ENCODE results near the gene PC. TPM values are rescaled to one million over a fixed set of nuclear protein-coding genes. Genes with fewer than 3 reads are reported as not detected.
A peak's percentile ranks its signal among the peaks of the same experiment; 100 is the strongest.

The PC gene, protein sequence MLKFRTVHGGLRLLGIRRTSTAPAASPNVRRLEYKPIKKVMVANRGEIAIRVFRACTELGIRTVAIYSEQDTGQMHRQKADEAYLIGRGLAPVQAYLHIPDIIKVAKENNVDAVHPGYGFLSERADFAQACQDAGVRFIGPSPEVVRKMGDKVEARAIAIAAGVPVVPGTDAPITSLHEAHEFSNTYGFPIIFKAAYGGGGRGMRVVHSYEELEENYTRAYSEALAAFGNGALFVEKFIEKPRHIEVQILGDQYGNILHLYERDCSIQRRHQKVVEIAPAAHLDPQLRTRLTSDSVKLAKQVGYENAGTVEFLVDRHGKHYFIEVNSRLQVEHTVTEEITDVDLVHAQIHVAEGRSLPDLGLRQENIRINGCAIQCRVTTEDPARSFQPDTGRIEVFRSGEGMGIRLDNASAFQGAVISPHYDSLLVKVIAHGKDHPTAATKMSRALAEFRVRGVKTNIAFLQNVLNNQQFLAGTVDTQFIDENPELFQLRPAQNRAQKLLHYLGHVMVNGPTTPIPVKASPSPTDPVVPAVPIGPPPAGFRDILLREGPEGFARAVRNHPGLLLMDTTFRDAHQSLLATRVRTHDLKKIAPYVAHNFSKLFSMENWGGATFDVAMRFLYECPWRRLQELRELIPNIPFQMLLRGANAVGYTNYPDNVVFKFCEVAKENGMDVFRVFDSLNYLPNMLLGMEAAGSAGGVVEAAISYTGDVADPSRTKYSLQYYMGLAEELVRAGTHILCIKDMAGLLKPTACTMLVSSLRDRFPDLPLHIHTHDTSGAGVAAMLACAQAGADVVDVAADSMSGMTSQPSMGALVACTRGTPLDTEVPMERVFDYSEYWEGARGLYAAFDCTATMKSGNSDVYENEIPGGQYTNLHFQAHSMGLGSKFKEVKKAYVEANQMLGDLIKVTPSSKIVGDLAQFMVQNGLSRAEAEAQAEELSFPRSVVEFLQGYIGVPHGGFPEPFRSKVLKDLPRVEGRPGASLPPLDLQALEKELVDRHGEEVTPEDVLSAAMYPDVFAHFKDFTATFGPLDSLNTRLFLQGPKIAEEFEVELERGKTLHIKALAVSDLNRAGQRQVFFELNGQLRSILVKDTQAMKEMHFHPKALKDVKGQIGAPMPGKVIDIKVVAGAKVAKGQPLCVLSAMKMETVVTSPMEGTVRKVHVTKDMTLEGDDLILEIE
- total RNA-seq (2021) (39.1 and 44.5 TPM in 2 replicates), Bru-seq, nascent RNA (percentile 52 among the genes with signal in this experiment), BruChase-seq, experiment 1, labeled RNA remaining after a 2-hour chase (percentile 49 among the genes with signal in this experiment), BruChase-seq, experiment 2, labeled RNA remaining after a 6-hour chase (percentile 65 among the genes with signal in this experiment)
- long read RNA-seq, full-length matches to known transcripts, result 54 of 71 reads
- long read RNA-seq, partial matches to known transcripts, result 9 of 71 reads
- long read RNA-seq, other reads (novel, unspliced or antisense), result 8 of 71 reads

GRCh38 chr11:66958232-66958955 is at the start of gene PC:
PC (minus strand) TSS chr11:66958383; CDS start chr11:66872159, 86,224 bp downstream.
- H3K36me3 ChIP-seq (ENCODE audit: insufficient read depth, low read length, poor library complexity, severe bottlenecking), result no peaks in the 10 kb centered on the region
- peak within 1 kb of the TSS; percentile 69 for H3K4me3 ChIP-seq (ENCODE audit: low read depth, low read length, poor library complexity, severe bottlenecking)
- POLR2A ChIA-PET (ENCODE audit: low non-redundant PET), result interaction anchor here (0.6 kb wide), 1 partner anchor 80 kb away, joined by 4 read pairs; no protein-coding TSS in a partner anchor
- H3K27me3 ChIP-seq (replicated peaks; ENCODE audit: insufficient read depth, low read depth, low read length, poor library complexity), result no peaks in the 10 kb centered on the region
- CTCF ChIA-PET, result no interaction called here
- H3K9me3 ChIP-seq (ENCODE audit: low read depth, low read length, poor library complexity, severe bottlenecking), result no peaks in the 10 kb centered on the region
- DNase-seq (ENCODE audit: low spot score), result peak; percentile 100
- H3K4me1 ChIP-seq (ENCODE audit: insufficient read depth, low read length, poor library complexity, severe bottlenecking), result peaks cover 24% of the 10 kb centered on the region
- intact Hi-C loops (cut with micrococcal nuclease; ENCODE audit: unreplicated experiment), result loop anchor here (5.0 kb wide), 1 partner anchor 116 kb away; the partner anchor contains the start of gene RCE1
- BruUV-seq (replicated peaks), result no TSS peak
- peak within 1 kb of the TSS; percentile 68 for H3K27ac ChIP-seq (ENCODE audit: low read depth, low read length, poor library complexity, severe bottlenecking)
- TF ChIP-seq, protein P1, sequence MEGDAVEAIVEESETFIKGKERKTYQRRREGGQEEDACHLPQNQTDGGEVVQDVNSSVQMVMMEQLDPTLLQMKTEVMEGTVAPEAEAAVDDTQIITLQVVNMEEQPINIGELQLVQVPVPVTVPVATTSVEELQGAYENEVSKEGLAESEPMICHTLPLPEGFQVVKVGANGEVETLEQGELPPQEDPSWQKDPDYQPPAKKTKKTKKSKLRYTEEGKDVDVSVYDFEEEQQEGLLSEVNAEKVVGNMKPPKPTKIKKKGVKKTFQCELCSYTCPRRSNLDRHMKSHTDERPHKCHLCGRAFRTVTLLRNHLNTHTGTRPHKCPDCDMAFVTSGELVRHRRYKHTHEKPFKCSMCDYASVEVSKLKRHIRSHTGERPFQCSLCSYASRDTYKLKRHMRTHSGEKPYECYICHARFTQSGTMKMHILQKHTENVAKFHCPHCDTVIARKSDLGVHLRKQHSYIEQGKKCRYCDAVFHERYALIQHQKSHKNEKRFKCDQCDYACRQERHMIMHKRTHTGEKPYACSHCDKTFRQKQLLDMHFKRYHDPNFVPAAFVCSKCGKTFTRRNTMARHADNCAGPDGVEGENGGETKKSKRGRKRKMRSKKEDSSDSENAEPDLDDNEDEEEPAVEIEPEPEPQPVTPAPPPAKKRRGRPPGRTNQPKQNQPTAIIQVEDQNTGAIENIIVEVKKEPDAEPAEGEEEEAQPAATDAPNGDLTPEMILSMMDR (conservative IDR thresholded peaks at IDR 0.05; ENCODE audit: low read depth, low read length), result no peak
- TF ChIP-seq EZH2 (IDR thresholded peaks at IDR 0.05; ENCODE audit: borderline replicate concordance, low read depth, low read length, poor library complexity, severe bottlenecking), result no peak

GRCh38 chr11:67007126-67007525 is 48.9 kb upstream of the PC start:
- intact Hi-C loops (cut with micrococcal nuclease; ENCODE audit: unreplicated experiment), result no loop called here
- ChIA-PET POLR2A (ENCODE audit: low non-redundant PET) (no interaction called here), CTCF (no interaction called here)
- TF ChIP-seq, protein P1 (conservative IDR thresholded peaks at IDR 0.05; ENCODE audit: low read depth, low read length), result no peak
- no peak for TF ChIP-seq EZH2 (IDR thresholded peaks at IDR 0.05; ENCODE audit: borderline replicate concordance, low read depth, low read length, poor library complexity, severe bottlenecking)
- peaks cover 6% of the 10 kb centered on the region for H3K4me1 ChIP-seq (ENCODE audit: insufficient read depth, low read length, poor library complexity, severe bottlenecking)
- H3K9me3 ChIP-seq (ENCODE audit: low read depth, low read length, poor library complexity, severe bottlenecking), result no peaks in the 10 kb centered on the region
- H3K4me3 ChIP-seq (ENCODE audit: low read depth, low read length, poor library complexity, severe bottlenecking), result no peak overlapping the region
- H3K27me3 ChIP-seq (replicated peaks; ENCODE audit: insufficient read depth, low read depth, low read length, poor library complexity), result no peaks in the 10 kb centered on the region
- H3K27ac ChIP-seq (ENCODE audit: low read depth, low read length, poor library complexity, severe bottlenecking), result no peak overlapping the region
- H3K36me3 ChIP-seq (ENCODE audit: insufficient read depth, low read length, poor library complexity, severe bottlenecking), result no peaks in the 10 kb centered on the region
- BruUV-seq (replicated peaks), result no TSS peak
- DNase-seq (ENCODE audit: low spot score), result no peak

Measured in A673 (cell line).